Measurements from ENCODE around the gene CCDC60.

DNA sequence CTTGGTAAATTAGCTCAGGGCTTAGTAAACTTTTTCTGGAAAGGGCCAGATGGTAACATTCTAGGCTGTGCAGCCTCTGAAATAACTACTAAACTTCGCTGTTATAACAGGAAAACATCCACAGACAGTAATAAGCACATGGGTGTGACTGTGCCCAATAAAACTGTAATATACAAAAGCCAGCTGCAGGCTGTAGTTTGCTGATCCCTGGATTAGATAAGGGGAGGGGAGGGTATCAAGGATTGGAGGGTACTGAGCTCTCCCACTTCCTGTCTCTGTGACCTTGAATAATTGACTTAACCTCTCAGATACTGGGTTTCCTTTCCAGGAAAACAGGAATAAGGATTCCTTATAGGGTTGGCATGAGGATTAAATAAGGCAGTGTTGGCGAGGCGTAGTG is 81.2 kb downstream of the CCDC60 start:
- TF ChIP-seq ZBTB21 (tag by site-specific recombination; IDR thresholded peaks at IDR 0.05) = no peak
- no peak for TF ChIP-seq ZNF677 (tag by site-specific recombination; IDR thresholded peaks at IDR 0.05)
- no peak for TF ChIP-seq ZSCAN16 (tag by site-specific recombination; IDR thresholded peaks at IDR 0.05)
- no peak for TF ChIP-seq YY1 (tag by site-specific recombination; IDR thresholded peaks at IDR 0.05)
- TF ChIP-seq ZNF121 (tag by site-specific recombination; IDR thresholded peaks at IDR 0.05) = no peak
- TF ChIP-seq, protein P1, sequence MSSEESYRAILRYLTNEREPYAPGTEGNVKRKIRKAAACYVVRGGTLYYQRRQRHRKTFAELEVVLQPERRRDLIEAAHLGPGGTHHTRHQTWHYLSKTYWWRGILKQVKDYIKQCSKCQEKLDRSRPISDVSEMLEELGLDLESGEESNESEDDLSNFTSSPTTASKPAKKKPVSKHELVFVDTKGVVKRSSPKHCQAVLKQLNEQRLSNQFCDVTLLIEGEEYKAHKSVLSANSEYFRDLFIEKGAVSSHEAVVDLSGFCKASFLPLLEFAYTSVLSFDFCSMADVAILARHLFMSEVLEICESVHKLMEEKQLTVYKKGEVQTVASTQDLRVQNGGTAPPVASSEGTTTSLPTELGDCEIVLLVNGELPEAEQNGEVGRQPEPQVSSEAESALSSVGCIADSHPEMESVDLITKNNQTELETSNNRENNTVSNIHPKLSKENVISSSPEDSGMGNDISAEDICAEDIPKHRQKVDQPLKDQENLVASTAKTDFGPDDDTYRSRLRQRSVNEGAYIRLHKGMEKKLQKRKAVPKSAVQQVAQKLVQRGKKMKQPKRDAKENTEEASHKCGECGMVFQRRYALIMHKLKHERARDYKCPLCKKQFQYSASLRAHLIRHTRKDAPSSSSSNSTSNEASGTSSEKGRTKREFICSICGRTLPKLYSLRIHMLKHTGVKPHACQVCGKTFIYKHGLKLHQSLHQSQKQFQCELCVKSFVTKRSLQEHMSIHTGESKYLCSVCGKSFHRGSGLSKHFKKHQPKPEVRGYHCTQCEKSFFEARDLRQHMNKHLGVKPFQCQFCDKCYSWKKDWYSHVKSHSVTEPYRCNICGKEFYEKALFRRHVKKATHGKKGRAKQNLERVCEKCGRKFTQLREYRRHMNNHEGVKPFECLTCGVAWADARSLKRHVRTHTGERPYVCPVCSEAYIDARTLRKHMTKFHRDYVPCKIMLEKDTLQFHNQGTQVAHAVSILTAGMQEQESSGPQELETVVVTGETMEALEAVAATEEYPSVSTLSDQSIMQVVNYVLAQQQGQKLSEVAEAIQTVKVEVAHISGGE (tag by site-specific recombination; conservative IDR thresholded peaks at IDR 0.05; ENCODE audit: low read depth) = no peak
- TF ChIP-seq ZBTB1 (tag by site-specific recombination; IDR thresholded peaks at IDR 0.05) = no peak
- no peak for TF ChIP-seq CTCF (tag by site-specific recombination; IDR thresholded peaks at IDR 0.05)
- no peak for TF ChIP-seq GLIS1 (tag by site-specific recombination; IDR thresholded peaks at IDR 0.05)
- no peak for TF ChIP-seq ZFP3 (tag by site-specific recombination; IDR thresholded peaks at IDR 0.05; ENCODE audit: low read depth)

Data from HEK293 (cell line).